ENCODE measurements around the gene GLRX5.

GLRX5 gene

DNA sequence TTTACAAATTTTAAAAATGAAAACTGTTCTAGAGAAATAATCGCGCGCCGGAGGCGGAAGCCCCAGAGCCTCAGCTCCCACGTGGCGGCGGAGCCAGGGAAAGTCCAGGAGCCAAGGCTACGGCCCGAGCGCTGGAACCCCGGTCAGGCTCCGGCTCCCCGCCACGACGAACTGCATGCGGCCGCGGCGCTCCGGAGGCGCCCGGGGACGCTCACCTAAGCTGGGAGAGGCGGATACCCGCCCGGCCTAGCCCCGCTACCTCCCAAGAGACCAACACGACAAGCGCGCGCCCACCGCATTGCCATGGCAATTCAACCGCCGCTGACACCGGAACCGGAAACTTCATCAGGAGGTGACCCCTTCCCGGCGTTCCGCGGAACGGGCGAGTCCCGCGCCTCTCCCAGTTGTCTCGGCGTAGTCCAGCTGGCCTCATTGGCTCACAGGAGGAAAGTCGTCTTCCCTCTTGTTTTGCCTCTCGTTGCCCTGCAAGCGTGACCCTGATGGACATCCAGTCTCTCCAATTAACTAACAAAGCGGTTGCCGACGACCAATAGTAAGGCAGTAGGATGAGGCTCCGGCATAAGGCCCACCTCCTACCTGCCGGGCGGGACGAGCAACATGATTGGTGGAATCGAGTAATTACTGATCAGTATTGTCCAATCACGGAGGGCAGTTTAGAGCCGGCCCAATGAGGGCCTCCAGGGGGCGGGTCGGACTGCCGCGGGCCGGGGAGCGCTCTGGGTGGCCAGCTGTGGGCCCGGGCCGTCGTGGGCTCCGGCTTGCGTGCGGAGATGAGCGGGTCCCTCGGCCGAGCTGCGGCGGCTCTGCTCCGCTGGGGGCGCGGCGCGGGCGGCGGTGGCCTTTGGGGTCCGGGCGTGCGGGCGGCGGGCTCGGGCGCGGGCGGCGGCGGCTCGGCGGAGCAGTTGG is at the start of gene GLRX5:
Gene GLRX5, plus strand, starts transcription at position 752 of the 927 bp plus-strand sequence. Its CDS starts 40 bp downstream, at position 792.
- DNase-seq = peak; percentile 99

DNA sequence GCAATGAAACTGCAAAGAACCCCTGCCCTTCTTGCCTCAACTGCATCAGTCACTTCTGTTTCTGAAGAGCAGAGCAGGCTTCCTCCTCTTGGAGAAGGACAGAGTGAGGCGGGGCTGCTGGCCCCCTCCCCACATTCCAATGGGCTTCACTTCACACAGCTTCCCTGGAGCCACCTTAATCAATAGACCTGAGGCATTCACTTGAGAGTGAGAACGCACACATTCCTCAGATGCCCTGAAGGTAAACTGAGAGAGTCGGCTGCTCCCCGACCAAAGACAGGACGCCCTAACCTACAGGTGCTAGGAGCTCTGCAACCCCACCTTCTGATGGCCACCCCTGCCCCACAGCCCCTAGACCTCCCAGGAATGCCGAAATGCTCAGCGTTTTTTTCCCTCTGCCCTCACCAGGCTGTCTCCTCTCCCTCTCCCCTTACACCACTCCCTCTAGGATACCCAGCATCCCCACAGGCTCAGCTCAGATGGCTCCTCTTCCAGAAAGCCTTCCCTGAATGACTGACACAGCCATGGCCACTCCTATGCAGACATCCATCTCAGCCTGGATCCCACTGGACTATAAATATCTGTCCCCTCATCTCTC is 49.5 kb upstream of the GLRX5 start:
- DNase-seq = no peak

DNA sequence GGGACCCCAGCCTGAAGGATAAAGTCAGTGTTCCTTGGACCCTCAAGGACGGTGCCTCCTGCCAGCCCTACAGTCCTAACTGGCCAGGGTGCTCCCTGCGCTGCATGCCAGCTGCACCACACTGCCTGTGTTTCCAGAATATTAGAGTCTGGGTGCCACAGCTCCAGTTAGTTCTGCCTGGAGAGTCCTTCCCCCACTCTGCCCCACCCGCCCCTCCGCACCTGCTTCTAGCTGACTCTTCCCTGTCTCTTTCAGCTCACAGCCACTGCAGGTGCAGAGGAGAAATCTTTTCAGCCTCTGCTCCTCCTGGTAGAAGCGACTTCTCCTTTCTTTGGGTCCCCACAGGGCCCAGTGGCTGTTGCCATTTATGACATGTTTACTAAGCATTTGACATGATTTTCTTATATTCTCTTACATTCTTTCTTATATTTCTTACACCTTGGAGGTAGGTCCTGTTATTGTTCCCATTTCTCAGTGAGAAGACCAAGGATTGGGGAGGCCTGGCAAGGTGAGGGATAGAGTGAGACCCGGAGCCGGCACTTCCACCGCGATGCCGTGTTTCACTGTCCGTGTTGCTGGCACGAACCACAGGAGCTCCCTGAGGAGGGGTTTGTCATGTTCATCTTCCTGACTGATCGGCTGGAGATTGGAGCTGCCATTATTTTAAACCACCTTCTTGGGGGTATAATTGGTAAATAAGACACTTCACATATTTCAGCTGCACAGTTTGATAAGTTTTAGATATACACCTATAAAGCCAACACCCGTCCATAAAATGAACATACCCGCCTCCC is 47.8 kb upstream of the GLRX5 start:
- no peak for DNase-seq

DNA sequence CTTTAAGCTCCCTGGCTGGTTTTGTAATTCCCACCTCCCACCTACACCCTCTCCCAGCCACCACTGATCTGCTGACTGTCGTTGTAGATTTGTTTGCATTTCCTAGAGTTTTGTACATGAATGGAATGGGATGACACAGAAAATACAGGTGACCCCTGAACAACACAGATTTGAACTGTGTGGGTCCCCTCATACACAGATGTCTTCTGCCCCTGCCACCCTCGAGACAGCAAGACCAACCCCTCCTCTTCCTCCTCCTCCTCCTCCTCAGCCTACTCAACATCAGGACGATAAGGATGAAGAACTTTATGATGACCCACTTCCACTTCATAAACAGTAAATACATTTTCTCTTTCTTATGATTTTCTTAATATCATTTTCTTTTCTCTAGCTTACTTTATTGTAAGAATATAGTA is 47.2 kb upstream of the GLRX5 start:
- DNase-seq = no peak

DNA sequence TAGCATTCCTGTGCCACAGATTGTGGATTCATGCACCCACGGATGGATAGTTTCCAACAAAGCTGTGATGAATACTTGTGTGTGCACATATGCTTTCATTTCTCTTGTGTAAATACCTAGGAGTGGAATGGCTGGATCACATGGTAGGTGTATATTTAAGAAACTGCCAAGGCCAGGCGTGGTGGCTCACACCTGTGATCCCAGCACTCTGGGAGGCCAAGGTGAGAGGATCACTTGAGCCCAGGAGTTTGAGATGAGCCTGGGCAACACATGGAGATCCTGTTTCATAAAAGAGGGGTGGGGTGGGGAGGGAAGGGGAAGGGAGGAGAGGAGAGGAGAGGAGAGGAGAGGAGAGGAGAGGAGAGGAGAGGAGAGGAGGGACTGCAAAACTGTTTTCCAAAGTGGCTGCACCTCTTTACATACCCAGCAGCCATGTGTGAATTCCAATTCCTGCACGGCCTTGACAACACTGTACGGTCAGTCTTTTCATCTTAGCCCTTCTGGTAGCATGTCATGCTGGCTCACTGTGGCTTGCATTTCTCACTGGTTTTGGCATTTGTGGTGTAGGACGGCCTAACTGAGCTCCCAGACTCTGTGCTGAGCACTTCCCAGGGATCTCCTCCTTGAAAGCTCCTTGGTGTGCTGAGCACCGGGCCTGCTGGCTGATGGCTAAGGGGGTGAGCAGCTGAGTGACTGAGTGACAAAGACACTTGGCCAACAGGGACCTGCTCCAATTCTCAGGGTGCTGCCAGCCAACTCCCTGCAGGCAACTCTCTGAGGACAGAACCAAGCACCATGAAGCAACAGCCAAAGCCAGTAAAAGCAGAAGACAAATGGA is 46.3 kb upstream of the GLRX5 start:
- peak; percentile 46 for DNase-seq

DNA sequence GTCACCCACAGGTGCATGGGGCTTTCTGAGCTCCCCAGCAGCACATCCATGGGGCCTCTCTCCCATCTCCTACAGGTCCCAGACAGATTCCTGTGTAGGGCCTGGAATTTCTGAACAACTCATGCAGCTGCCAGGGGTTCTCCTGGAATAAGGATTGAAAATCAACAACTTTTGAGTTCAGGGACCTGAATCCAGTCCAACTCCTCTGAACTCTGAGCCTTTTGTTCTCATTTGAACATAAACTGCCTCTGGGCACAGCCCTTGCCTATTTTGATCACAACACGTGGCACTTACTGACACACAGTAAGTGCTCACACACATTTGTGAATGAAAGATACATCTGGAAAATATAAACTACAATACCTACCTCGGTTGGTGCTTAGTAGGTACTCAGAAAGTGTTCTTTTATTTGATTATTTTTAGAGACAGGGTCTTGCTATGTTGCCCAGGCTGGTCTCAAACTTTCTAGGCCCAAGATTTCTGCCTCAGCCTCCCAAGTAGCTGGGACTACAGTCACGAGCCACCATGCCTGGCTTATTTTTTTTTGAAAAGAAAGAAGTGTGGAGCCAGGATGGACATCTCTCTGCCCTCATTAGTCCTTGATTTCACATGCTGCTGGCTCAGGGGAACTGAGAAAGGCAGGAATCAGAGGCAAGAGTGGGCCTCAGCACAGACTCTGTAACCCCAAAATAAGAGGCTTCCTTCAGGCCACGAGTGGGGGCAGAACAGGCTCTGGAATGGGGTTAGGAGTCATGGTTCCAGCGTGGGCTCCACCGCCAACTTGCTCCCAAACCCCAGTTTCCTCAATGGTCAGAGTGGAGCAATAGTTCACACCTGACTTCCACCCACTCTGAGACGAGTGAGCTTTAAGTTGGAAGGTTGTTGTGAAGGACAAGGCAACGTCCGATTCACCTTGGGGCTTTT is 45.4 kb upstream of the GLRX5 start:
- no peak for DNase-seq

DNA sequence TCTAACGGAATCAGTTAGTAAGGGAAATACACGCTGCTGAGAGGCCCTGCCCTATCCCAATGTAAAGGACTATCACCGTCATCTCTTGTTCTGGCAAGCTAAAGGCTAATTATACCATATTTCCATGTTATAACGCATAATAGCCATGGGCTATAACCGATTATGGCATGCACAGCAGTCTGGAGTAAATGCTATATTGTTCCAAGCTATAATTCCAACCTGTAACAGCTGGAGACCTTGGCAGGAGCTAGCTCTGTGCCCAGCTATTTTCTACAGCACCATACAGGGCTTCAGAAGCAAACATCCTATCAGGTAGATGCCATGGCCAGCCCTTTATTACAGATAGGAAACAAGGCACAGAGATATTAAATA is 44.7 kb upstream of the GLRX5 start:
- DNase-seq = no peak

DNA sequence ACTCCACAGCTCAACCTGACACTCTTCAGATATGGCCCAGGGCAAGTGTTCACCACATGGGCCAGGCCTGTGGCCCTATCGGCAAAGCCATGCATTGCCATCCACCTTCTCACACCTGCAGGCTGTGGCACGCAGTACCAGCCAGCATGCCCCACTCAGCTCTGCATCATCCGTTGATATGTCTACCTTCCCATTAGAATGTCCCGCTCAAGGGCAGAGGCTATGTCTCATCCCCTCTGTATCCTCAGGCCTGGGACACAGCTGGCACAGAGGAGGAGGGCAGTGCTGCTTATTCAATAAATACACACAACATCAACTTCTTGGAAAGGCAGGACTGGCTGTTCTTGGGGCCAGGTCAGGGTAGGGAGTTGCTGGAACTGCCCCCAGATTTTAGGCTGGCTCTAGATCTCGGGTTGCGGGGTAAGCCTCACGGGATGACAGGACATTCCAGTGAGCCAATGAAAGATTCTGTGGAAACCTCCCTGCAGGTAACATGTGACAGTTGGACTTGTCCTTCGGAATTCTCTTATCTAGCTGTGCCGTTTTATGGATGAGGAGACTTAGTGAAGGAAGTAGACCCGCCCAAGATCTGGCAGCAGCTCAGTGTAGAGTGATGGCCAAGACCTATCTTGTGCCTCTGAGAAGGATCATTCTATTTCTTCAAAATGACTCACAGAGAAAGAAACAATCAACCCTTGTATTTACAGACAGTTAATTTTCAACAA is 44.0 kb upstream of the GLRX5 start:
- DNase-seq = no peak

DNA sequence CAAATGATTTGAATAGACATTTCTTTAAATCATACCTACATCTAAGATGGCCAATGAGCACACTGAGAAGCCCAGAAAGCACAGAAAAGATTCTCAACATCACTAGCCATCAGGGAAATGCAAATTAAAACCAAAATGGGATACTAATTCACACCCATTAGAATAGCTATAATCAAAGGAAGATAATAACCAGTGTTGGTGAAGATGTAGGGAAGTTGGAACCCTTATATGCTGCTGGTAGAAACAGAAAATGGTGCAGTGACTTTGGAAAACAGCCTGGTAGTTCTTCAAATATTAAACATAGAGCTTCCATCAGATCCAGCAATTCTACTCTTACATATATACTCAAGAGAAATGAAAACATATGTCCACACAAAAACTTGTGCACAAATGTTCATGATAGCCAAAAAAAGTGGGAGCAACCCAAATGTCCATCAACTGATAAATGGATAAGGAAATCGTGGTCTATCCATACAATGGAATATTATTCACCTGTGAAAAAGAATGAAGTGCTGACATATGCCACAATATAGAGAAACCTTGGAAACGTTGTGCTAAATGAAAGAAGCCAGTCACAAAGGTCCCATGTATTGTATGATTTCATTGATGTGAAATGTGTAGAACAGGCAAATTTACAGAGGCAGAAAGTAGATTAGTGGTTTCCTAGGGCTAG is 42.8 kb upstream of the GLRX5 start:
- DNase-seq = no peak

DNA sequence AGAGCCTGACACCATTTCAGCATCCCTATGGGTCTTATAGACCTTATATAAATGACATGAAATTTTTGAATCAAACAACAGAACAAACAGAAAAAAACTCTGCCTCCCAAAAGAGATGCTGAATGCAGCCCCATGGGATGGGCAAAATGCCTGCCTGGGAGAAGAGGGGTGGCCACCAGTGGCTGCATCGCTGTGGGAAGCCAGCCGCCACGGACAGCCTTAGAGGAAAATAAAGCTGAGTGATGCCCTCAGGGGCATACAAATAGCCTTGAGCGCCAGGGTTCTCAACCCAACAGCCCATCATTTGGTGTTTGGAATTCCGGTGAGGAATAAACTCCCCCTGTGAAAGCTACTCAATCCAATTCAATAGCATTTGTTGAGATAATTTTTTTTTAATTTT is 41.3 kb upstream of the GLRX5 start:
- DNase-seq = no peak

DNA sequence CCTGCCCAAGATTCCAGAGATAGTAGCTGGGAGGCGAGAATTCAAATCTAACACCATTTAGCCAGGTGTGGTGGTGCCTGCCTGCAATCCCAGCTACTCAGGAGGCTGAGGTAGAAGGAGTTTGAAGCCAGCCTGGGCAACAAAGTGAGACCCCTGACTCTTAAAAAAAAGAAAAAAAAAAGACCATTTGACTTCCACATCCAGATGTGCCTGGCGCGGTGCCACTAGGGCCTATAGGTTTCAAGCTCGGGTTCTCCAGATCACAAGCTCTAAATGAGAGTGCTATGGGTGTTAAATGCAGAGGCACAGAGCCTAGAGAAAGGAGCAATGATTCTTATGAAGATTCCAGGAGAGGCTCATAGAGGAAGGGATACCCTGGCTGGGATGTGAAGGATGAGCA is 40.9 kb upstream of the GLRX5 start:
- no peak for DNase-seq

DNA sequence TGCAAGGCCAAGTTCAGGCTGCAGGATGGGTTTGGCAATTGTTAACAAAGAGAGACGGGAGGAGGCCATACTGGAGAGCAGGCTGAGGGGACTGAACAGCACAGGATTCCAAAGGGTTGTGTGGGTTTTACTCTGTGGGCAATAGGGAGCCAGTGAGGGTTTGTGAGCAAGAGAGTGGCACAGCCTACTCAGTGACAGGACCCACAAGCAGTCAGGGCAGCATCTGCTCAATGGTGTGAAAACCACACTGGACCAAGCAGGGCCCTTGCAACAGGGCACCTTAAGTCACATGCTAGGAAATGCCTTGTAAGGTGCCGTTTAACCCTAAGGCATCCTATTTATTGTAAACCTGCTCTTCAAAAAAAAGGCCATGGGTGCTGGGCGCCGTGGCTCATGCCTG is 40.4 kb upstream of the GLRX5 start:
- no peak for DNase-seq

DNA sequence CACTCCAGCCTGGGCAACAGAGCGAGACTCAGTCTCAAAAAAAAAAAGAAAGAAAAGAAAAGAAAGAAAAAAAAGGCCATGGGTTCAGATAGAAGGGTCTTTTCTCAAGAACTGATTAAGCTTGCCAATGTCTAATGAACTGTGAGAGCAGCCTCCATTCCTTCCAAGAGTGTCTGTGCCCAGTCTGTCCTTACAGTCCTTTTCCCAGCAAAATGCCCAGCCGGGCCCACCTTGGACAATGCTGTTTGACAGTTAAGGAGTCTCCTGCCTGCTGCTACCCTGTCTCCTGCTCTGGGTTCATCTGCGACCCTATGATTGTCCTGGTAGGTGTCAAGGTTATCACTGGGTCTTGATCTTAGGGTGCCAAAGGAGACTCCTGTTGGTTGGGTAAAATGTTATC is 39.8 kb upstream of the GLRX5 start:
- no peak for DNase-seq

DNA sequence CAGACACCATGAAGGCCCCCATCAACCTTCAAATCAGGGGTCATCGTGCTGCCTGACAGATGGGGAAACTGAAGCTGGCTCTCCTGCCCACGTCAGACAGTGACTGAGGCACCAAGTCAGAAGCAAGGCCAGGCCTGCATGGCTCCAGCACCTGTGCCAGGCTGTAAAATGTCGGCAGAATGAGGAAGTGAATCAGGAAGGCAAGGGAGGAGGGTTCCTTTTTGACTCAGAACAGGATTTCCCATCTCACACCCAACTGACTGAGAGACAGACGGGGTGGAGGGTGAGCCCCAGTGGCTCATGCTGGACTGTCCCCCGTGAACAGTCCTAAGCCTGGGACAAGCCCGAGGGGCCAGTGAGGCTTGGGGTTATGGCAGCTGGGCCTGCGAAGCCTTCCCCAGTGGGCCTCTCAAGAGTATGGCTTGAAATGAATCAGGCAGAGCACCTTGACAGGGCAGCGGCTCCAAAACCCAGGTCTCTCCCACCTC is 39.3 kb upstream of the GLRX5 start:
- DNase-seq = no peak

DNA sequence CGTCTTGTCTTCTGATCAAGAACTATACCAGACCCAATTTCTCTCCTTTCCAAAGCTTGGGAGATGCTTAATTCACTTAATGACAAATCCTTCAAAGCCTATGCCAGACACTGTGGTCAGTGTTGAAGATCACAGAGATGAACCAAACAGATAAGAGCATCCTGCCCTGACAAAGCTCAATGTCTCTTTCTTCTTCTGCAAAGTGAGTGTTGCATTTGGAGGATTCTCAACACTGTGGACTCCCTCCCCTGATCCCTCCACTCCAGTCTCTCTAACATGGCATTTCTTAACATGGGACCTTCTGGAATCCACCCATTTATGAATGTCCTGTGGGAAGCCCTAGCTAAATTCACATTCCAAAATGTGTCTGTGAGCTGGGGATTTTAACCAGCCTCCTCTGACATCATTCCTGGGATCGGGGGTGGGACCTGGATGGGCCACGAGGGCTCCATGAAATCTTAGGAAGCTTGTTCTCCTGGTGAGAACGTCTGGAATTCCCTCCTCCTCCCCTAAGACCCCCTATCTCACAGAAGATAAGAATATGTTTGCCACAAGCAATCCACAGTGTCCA is 38.7 kb upstream of the GLRX5 start:
- no peak for DNase-seq

DNA sequence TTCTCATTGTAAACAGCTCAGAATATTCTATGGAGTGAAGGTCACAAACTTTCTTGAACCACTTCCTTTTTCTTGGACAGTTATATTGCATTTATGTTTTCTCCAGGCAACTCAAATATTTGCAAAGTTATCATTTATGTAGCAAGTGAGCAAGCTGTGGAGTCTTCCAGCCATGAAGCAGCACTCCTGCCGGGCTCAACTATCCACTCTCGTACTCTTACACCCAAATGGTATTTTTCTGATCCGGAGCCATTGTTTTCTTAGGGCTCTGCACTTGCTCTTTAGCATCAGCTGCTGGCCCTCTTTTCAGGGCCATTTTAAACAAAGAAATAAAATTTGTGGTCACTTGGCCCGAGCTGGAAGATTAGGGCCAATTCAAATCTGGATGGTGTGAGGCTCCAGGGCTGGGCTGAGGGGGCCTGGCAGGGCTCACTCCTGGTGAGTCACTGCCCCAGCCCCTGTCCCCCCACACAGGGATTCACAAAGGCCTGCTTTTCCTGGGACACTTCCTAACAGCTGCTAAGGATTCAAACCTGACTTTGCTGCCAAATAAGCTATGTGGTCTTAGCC is 38.1 kb upstream of the GLRX5 start:
- no peak for DNase-seq

DNA sequence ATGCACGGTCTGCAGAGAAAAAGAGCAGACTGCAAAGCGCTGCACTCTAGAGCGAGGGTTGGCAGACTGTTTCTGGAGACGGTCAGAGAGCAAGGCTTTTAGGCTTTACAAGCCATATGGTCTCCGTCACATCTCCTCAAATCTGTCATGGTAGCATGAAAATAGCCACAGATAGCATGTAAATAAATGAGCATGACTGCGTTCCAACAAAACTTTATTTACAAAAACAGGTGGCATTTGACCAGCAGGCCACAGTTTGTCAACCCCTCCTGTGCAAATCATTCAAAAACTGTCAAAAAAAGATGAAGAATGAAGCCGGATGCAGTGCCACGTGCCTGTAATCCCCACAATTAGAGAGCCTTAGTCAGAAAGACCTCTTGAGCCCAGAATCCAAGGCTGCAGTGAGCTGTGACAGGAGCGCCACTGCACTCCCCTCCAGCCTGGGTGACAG is 37.3 kb upstream of the GLRX5 start:
- no peak for DNase-seq

DNA sequence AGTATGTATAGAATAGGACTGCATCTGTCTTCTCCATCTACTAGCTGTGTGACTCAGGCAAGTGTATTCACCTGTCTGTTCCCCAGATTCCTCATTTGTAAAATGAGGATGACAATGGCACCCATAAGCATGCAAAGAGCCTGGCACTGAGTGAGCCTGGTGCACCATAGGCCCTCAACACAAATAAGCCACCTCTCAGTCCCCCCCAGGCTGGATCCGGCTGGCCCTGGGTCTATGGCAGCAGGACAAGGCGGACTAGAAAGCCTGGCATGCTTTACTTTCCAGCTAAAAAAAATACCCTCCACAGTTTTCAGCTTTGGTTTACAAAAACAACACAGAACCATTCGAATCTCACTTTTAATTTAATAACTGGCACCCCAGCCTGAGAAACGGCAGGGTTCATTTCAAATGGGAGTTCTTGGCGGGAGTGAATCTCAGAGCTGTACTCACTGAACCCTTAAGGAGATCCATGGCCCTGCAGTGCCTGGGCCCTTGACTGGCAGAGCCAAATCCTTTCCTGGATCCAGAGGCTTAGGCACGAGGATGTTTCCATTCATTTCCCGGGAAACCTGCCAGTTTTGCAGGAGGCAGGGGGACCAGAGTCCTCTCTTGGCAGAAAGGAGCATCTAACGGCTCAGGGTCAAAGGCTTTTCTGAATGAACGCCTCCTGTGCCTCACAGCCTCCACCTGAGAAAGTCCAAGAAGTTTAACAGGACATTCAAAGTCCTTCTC is 36.1 kb upstream of the GLRX5 start:
- no peak for DNase-seq

DNA sequence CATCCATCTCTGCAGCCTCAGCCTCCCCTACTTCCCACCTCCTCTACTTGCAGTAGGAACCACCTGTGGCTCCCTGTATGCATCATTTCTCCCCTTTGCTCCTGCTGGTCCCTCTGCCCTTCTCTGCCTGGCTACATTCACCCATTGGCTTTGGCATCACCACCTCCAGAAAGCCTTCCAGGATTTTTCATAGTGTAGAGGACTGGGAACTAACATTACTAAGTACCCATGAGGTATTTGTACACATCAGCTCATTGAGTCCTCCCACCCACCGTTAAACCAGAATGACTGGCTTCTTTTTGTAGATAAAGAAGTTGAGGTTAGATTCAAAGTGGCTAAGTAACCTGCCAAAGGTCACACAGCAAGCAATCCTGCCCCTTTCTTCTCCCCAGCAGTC is 35.5 kb upstream of the GLRX5 start:
- DNase-seq = no peak
